ENCODE measurements around the gene SORCS2.

GRCh38 chr4:7462509-7462971 lies 270.2 kb downstream of the SORCS2 start:
- no peak for TF ChIP-seq EZH2 (IDR thresholded peaks at IDR 0.05; ENCODE audit: borderline replicate concordance, low read length)
- no peak for TF ChIP-seq CTCF (IDR thresholded peaks at IDR 0.05; ENCODE audit: low read length)

Measured in OCI-LY1 (cell line).